ENCODE data around the gene CORO2A.

CORO2A gene

GRCh38 chr9:98193336-98193944, 1.0 kb upstream of the CORO2A start:
- in situ Hi-C loops (cut with HindIII; ENCODE audit: low sequenced_read_pairs), result no loop called here

DNA sequence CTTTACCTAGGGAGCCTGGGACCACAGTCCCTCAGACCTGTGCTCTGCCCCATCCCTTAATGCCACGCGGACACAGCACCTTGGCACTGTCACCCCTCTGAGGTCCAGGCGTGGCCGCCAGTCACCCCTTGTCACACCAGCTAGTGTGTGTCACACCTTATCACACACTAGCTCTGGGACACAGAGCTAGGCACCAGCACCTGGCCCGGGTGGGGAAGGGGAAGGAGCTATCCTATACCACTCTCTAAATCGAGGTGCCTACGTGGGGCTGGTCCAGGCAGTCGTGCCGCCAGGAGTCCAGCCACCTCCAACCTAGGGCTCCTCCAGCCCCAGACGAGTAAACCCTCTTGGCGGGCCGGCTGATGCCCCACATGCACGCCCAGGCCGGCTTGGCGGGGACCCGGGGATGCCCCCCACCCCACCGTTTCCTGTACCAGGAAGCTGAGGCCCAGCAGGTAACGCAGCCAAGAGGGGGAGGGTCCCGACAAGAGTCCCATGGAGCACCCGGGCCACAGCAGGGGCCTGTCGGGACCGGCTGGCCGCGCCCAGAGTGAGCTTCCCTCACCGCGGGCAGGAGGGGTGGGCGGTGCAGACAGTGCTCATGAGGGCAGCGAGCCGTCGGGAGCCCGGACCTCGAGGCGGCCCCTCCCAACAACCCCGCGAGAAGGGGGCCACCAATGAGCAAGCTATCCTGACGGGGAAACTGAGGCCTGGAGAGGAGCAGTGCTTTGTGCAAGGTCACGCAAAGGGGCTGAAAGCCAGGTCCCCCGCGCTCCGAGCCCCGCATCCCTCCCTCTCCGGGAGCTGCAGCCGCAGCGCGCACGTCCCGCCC, 550 bp downstream of the CORO2A start:
- in situ Hi-C loops (cut with HindIII; ENCODE audit: low sequenced_read_pairs), result no loop called here

DNA sequence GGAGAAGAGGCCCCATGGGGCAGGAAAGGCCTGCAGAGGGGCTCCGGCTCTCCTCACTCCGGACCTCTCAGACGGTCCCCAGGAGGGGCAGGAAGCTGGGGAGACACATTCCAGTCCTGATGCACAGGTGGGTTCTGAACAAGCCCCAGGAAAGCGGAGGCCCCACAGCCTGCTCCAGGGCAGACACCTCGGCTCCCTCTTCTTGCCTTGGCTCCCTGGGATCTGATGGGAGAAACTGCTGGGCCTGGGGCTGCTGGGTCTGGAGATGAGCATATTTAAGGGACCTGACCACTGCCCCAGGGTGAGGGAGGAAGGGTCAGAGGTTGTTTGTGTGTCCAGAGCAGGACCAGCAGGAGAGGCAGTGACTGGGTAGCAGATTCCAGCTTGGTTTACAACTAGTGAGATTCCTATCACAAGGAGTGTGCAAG, 1.2 kb downstream of the CORO2A start:
- in situ Hi-C loops (cut with HindIII; ENCODE audit: low sequenced_read_pairs), result no loop called here

DNA sequence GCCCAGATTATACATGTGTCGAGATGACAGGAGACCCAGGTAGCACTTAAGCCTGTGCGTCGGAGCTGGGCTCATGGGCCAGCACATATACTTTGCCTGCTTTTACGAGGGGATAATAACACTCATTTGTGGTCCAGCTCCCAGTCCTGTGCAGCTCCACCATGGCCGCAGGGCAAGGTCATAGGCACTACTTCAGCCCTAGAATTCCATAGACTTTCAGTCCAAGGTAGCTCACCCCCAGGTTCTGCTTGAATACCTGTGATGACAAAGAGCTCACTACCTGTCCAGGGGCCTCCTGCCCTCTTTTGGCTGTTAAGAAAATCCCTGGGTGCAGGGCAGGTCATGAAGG, 1.7 kb downstream of the CORO2A start:
- in situ Hi-C loops (cut with HindIII; ENCODE audit: low sequenced_read_pairs), result no loop called here

GRCh38 chr9:98189412-98189811, 3.0 kb downstream of the CORO2A start:
- in situ Hi-C loops (cut with HindIII; ENCODE audit: low sequenced_read_pairs), result no loop called here

DNA sequence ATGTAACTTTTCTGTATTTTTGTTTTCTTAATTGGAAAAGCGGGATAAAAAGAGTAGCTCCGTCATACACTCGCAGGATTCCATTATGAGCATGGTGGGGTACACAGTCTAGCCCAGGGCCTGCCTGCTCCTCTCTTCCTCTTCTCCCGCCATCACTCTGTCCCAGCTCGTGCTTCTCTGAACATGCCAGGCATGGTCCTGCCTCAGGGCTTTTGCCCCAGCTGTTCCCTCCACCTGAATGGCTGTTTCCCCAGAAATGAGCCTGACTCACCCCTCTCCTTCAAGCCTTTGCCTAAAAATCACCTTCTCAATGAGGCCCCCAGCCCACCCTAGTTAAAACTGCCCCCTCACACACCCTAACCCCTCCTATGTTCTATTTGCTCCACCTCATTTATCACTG, 4.5 kb downstream of the CORO2A start:
- in situ Hi-C loops (cut with HindIII; ENCODE audit: low sequenced_read_pairs), result no loop called here

- in situ Hi-C loops (cut with HindIII; ENCODE audit: low sequenced_read_pairs), result no loop called here
Observed at GRCh38 chr9:98186236-98186635, 6.2 kb downstream of the CORO2A start.

GRCh38 chr9:98185611-98186171, 6.7 kb downstream of the CORO2A start:
- in situ Hi-C loops (cut with HindIII; ENCODE audit: low sequenced_read_pairs), result no loop called here

DNA sequence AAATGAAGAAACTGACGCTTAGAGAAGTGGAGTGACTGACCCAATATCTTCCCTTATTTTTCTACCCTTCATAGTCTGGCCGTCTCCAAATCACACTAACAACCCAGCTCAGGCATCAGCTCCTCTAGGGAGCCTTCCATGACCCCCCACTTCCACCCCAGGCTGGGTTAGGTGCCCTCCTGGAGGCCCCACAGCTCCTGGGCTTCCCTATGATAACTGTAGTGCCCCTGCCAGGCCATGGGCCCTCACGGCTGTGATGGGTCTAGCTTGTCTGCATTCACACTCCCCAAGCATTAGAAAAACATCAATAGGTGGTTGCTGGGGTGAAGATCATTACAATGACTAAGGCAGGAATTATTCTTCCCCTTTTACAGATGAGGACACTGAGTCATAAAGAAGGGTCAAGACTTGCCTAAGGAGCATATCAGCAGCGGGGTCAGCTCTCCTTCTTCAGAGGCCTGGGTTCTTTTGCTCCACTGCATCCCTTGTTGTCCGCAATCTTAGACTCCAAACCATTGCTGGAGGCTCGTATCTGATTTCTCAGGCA, 7.3 kb downstream of the CORO2A start:
- in situ Hi-C loops (cut with HindIII; ENCODE audit: low sequenced_read_pairs), result no loop called here

DNA sequence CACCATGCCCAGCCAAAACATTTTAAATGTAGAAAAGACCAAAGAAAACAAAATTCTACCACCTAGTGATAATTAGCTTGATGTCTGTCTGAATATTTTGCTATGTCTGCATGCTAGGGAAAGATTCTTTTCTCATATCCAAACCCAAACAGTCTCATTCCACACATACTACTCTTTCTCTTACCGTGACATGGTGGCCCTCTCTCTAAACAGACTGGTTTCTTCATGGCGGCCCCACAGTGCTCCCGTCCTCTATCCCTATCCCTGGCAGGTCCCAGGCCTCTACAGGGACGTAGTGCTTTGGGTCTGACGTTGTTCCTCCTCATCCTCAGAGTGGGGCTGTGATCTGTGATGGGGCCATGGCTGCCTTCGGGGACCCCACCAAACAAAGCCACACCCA, 8.1 kb downstream of the CORO2A start:
- in situ Hi-C loops (cut with HindIII; ENCODE audit: low sequenced_read_pairs), result no loop called here

- in situ Hi-C loops (cut with HindIII; ENCODE audit: low sequenced_read_pairs), result no loop called here
Observed at GRCh38 chr9:98182889-98183599, 9.4 kb downstream of the CORO2A start.

GRCh38 chr9:98182069-98182820, 10.2 kb downstream of the CORO2A start:
- in situ Hi-C loops (cut with HindIII; ENCODE audit: low sequenced_read_pairs), result no loop called here

GRCh38 chr9:98181746-98182068, 10.7 kb downstream of the CORO2A start:
- in situ Hi-C loops (cut with HindIII; ENCODE audit: low sequenced_read_pairs), result no loop called here

DNA sequence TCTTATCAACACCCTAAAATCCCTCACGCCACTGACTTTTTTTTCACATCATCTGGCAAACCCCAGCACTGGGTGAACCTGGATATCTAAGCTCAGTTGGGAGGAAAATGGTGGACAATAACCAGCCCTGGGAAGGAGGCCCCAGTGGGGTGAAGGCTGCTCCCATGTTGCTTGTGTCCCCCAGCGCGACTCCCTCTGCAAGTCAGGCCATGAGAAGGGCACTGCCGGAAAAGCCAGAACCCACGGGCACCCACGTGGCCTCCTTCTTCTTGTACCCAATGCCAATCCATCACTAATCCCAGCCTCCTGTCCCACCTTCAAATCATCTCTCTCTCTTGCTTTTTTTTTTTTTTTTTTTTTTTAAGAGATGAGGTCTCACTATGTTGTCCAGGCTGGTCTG, 11.4 kb downstream of the CORO2A start:
- in situ Hi-C loops (cut with HindIII; ENCODE audit: low sequenced_read_pairs), result no loop called here

DNA sequence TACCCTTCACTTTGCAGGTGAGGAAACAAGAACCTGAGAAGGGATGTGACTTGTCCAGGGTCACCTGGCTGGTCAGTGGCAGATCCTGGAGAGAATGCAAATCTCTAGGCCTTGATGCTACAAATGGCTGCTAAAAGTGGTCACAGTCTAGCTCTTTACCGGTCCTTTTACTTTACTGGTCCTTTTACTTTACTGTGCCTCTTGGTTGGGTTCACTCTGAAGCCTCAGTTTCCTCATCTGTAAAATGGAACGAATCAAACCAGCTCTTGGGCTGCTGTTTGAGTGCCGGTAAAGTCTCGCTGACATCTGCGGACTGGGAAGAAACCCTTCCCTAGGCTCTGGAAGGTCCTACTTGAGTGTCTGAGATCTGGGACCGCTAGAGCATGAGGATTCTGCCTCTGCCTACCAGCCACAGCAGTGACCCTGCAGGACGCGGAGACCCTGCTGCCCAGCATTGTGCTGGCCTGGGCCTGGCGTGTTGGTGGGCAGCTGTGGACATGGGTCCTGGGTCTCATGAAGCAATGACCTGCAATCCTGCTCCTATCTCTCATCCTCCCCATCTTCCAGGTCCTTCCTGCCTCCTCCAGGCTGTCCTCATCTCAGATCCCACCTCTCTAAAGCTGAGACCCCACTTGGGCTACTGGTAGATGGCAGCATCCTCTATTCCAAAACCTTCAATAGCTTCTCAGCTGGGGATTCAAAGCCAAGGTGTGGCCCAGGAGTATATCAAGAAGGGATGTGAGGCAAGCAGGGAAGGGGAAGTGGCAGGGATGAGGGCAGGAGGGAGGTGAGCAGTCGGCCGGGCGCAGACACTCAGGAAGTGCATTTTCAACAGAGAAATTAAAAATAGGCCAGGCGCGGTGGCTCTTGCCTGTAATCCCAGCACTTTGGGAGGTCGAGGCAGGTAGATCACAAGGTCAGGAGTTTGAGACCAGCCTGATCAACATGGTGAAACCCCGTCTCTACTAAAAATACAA, 13.3 kb downstream of the CORO2A start:
- in situ Hi-C loops (cut with HindIII; ENCODE audit: low sequenced_read_pairs), result no loop called here

DNA sequence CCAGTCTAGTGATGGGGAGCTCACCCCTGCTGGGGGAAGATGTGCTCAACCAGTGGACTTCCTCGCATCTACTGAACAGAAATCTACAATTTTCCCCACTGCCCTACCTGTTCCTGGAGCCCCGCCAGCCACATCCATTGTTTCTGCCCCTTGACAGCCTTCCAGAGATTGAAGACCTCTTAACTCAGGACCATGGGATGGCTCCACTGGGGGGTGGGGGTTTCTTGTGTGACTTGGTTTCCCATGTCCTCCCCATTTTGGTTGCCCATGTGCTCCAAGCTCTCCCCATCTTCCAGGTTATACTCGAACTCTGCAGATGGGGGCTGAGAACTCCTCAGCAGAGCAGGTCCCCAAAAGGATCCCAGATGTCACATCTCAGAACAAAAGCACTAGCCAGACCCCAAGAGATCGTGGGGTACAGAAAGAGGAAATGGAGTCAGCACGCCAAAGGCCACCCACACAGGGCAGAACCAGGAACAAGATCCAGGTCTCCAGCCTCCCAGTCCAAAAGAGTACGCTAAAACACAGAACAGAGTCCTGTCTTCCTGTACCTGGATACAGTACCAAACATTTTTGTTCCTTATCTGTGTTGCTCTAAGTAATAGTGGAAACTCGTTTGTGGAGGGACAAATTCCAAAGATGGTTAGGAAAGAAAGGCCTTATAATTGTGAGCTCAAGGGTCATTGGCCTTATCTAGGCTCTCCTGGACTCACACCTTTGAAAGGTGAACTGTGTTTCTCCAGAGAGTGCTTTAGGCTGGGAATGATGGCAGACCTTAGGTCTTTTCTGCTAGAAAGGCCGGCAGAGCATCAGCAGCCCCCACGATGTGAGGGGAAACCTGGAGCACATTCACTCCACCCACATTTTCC, 15.8 kb downstream of the CORO2A start:
- in situ Hi-C loops (cut with HindIII; ENCODE audit: low sequenced_read_pairs), result no loop called here

GRCh38 chr9:98175762-98176161, 16.7 kb downstream of the CORO2A start:
- in situ Hi-C loops (cut with HindIII; ENCODE audit: low sequenced_read_pairs), result no loop called here

DNA sequence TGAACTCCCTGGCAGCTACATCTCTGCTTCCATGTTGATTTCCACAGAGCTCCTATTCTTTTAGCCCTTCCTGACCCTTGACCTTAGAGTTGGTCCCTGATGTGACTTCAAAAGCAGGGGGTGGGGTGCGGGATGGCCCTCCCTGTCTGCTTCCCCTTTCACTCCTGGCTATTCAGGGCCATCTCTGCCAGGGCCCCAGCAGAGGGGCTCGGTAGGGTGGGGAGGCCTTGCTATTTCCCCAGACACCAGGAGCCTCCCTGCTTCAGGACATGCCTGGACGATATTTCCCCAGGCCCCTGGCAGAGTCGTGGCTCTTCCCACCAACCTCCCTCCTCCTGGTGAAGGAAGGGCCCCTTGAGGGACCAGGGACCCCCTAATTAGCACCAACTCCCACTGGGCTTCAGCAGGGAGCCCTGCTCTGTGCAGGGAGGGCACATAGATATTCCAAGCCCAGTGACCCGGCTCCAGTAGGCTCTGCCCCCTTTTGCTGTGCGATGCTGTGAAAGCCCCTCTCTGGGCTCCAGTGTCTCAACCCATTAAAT, 17.3 kb downstream of the CORO2A start:
- in situ Hi-C loops (cut with HindIII; ENCODE audit: low sequenced_read_pairs), result no loop called here

Measured in DLD1 (cell line).